K562 (cell line): ENCODE measurements around the gene SPRR3. TPM values are rescaled to one million over a fixed set of nuclear protein-coding genes. Genes with fewer than 3 reads are reported as not detected.

Experiments used
- ATAC-seq: fragments of 200-7000 bp; cut with Tn5 transposase; 3 replicates; pipeline ENCODE4 v1.9.1; 2020; ENCODE audit warnings: moderate library complexity
- BruUV-seq: library from RNA; stranded (reverse); fragments of 400-500 nt; replicated peaks from 2 replicates; lab custom pipeline; 2021; lab: Mats Ljungman, UMichigan
- CTCF ChIA-PET: fragments of 300-600 bp; formaldehyde crosslinking; extraction: SDS; loops from one replicate; lab custom pipeline; 2021; ENCODE audit warnings: low intra/inter-chr PET ratio; lab: Yijun Ruan, JAX
- POLR2A ChIA-PET: fragments of 300-600, 350-650 bp; sonication (Branson Sonifier 250); formaldehyde crosslinking; extraction: SDS; loops from one replicate; lab custom pipeline; 2021; ENCODE audit warnings: antibody characterized with exemption, inconsistent platforms; lab: Yijun Ruan, JAX
- DNase-seq, 4 experiments: peaks; one replicate each; pipeline versions ENCODE4 v3.0.0 to v3.0.0-alpha.2; 2011 to 2018; ENCODE audit warnings: low spot score in 3 of 4, mixed read lengths in 3 of 4; ENCODE audit errors: extremely low read depth in 1 of 4
- FAIRE-seq: peaks from 2 replicates; lab custom pipeline; 2011; peaks lifted over from hg19 to GRCh38; lab: Jason Lieb, UNC
- H2AFZ ChIP-seq: 2 replicates; pipeline ENCODE4 v1.6.0; 2011; ENCODE audit warnings: low read depth, low read length, control low read depth, inconsistent platforms
- H3K27ac ChIP-seq: fragments of 200-600 bp; 3 replicates; pipeline ENCODE4 v1.8.0; 2011; ENCODE audit warnings: low read depth, mild to moderate bottlenecking, control low read depth, inconsistent platforms, low read length, moderate library complexity, mixed read lengths; ENCODE audit errors: extremely low read depth
- H3K27me3 ChIP-seq, 2 experiments: fragments of 300-600 bp in 1 of 2; 2 replicates in 1 of 2; 3 replicates in 1 of 2; pipeline versions ENCODE4 v1.6.0 to v1.8.0; 2011; ENCODE audit warnings: inconsistent platforms in 2 of 2, low read length in 2 of 2, mild to moderate bottlenecking in 1 of 2, mixed read lengths in 1 of 2, moderate library complexity in 1 of 2; ENCODE audit not compliant: control insufficient read depth in 2 of 2, insufficient read depth in 2 of 2
- H3K36me3 ChIP-seq: fragments of 300-600 bp; 3 replicates; pipeline ENCODE4 v1.8.0; 2011; ENCODE audit warnings: mild to moderate bottlenecking, low read length, inconsistent platforms; ENCODE audit not compliant: control insufficient read depth, insufficient read depth
- H3K4me1 ChIP-seq, 2 experiments: fragments of 200-600 bp in 1 of 2; replicated peaks in 1 of 2; 2 replicates in 1 of 2; 3 replicates in 1 of 2; pipeline versions ENCODE4 v1.5.1 to v1.8.0; 2011; ENCODE audit warnings: inconsistent platforms in 2 of 2, low read length in 2 of 2, mild to moderate bottlenecking in 1 of 2, mixed read lengths in 1 of 2, moderate library complexity in 1 of 2; ENCODE audit not compliant: control insufficient read depth in 2 of 2, insufficient read depth in 2 of 2
- H3K4me2 ChIP-seq: 2 replicates; pipeline ENCODE4 v1.6.1; 2011; ENCODE audit warnings: low read length, control low read depth, inconsistent platforms, mixed read lengths; ENCODE audit not compliant: insufficient read depth
- H3K4me3 ChIP-seq: fragments of 200-600 bp; sonication (generic), shearing (Covaris generic); 2 replicates; pipeline ENCODE4 v1.5.1; 2016; ENCODE audit warnings: control low read depth, inconsistent platforms
- H3K79me2 ChIP-seq: fragments of 200-600 bp; 3 replicates; pipeline ENCODE4 v1.8.0; 2011; ENCODE audit warnings: low read length, inconsistent platforms; ENCODE audit not compliant: control insufficient read depth, insufficient read depth
- H3K9ac ChIP-seq, 2 experiments: 2 replicates each; pipeline versions ENCODE4 v1.6.0 to v1.6.1; 2011; ENCODE audit warnings: low read depth in 2 of 2, low read length in 2 of 2, control low read depth in 1 of 2, inconsistent platforms in 1 of 2, mild to moderate bottlenecking in 1 of 2, mixed read lengths in 1 of 2; ENCODE audit not compliant: insufficient read depth in 1 of 2
- H3K9me1 ChIP-seq: one replicate; pipeline ENCODE4 v1.6.0; 2011; ENCODE audit warnings: inconsistent platforms, mild to moderate bottlenecking, low read length, moderate library complexity; ENCODE audit not compliant: control insufficient read depth, insufficient read depth
- H3K9me3 ChIP-seq: replicated peaks from 2 replicates; pipeline ENCODE4 v1.5.1; 2011; ENCODE audit warnings: low read depth, low read length, inconsistent platforms; ENCODE audit not compliant: control insufficient read depth, insufficient read depth
- H4K20me1 ChIP-seq: replicated peaks from 2 replicates; pipeline ENCODE4 v1.6.1; 2011; ENCODE audit warnings: low read length, inconsistent platforms, mixed read lengths; ENCODE audit not compliant: control insufficient read depth, insufficient read depth
- CHD7 ChIP-seq: fragments of 200-600 bp; sonication (generic); IDR thresholded peaks from one replicate; pipeline ENCODE4 v1.6.1; 2012; ENCODE audit warnings: mild to moderate bottlenecking, low read depth, low read length, inconsistent platforms
- ZFX ChIP-seq: sonication (generic); formaldehyde crosslinking; IDR thresholded peaks from 2 replicates; pipeline ENCODE4 v1.8.0; 2022; ENCODE audit warnings: mild to moderate bottlenecking, missing genetic modification reagents, moderate library complexity
- ZNF395 ChIP-seq: fragments of 200-800 bp; sonication (Bioruptor generic); IDR thresholded peaks from 2 replicates; pipeline ENCODE4 v1.6.1; 2017; ENCODE audit warnings: missing genetic modification characterization, missing compliant biosample characterization
- WGBS: fragments of 100-300 bp; shearing (Covaris generic); methylation state at CpG from one replicate; pipeline ENCODE4 v1.1.6; 2016; ENCODE audit warnings: low coverage, mixed read lengths; ENCODE audit not compliant: insufficient coverage; ENCODE audit errors: missing lambda C conversion rate; 5-methylcytosine and 5-hydroxymethylcytosine counted together
- in situ Hi-C: fragments of 300-500 bp; cut with MboI; formaldehyde crosslinking; loops from 4 replicates; pipeline ENCODE4 v1.15.0; 2018; ENCODE audit warnings: inconsistent platforms, mixed read lengths
- intact Hi-C: fragments of 100-400 bp; cut with micrococcal nuclease; formaldehyde crosslinking; loops from 2 replicates; pipeline ENCODE4 v1.14.2; 2022
- polyA plus RNA-seq, 8 experiments: library from polyadenylated mRNA; depleted of rRNA in 4 of 8; stranded (reverse) in 5 of 8; unstranded in 3 of 8; fragments of >200 nt; fragmentation: Nextera tagmentation in 2 of 8; fragmentation: Illumina TruSeq in 1 of 8; extraction: Ambion mirVana in 2 of 8; extraction: Trizol in 1 of 8; gene quantifications; 2 replicates each; pipeline versions ENCODE4 v1.2.1 to v1.2.3, GENCODE V29; 2011 to 2014; ENCODE audit warnings: inconsistent platforms in 1 of 8, missing spikeins in 1 of 8
- total RNA-seq, 7 experiments: library from RNA; depleted of rRNA in 6 of 7; stranded (reverse); fragments of >200 nt in 6 of 7; fragmentation: Illumina TruSeq in 2 of 7; extraction: Trizol in 2 of 7; gene quantifications; 2 replicates each; pipeline versions ENCODE4 v1.2.1 to v1.2.3, GENCODE V29; 2011 to 2021; ENCODE audit warnings: low replicate concordance in 1 of 7

The SPRR3 gene
- total and polyA plus RNA-seq, 9 of the 15 experiments (the other 6 are each of a cell fraction or from before 2014, with no cell fraction given): not detected

GRCh38 chr1:152999818-153000217, 1.7 kb upstream of the SPRR3 start:
- no peaks in the 10 kb centered on the region for H3K36me3 ChIP-seq
- no peak overlapping the region for H2AFZ ChIP-seq
- no peaks in the 10 kb centered on the region for H3K79me2 ChIP-seq
- DNase-seq (no peak), FAIRE-seq (no peak), ATAC-seq (no peak)
- H3K4me2 ChIP-seq: no peak overlapping the region
- peaks cover 2 to 13% of the 10 kb centered on the region in 2 experiments; a peak in 2 of 5 replicates for H3K27me3 ChIP-seq
- intact Hi-C loops: no loop called here
- no peaks in the 10 kb centered on the region for H4K20me1 ChIP-seq
- in situ Hi-C loops: no loop called here
- 2% methylated on average over 6 of the region's 6 CpGs for WGBS
- no TSS peak for BruUV-seq
- H3K27ac ChIP-seq: no peak overlapping the region
- H3K9ac ChIP-seq: no peak overlapping the region
- H3K9me3 ChIP-seq: no peaks in the 10 kb centered on the region
- H3K9me1 ChIP-seq: no peaks in the 10 kb centered on the region
- CTCF ChIA-PET: no interaction called here
- TF ChIP-seq CHD7 (no peak), ZFX (CRISPR knock-in tag) (no peak), ZNF395 (CRISPR knock-in tag) (no peak)
- H3K4me1 ChIP-seq: no peaks in the 10 kb centered on the region
- POLR2A ChIA-PET: no interaction called here
- no peak overlapping the region for H3K4me3 ChIP-seq
